Panc1 (cell line): Measurements from ENCODE around the gene PTPRN.

ENCODE experiments used
- CTCF ChIP-seq: fragments of 450-650 bp; IDR thresholded peaks from 2 replicates; pipeline ENCODE4 v1.5.1; 2017; ENCODE audit warnings: mild to moderate bottlenecking
- POLR2AphosphoS5 ChIP-seq: IDR thresholded peaks from 2 replicates; pipeline ENCODE4 v1.6.1; 2012; ENCODE audit warnings: mild to moderate bottlenecking, low read depth, low read length, moderate library complexity
- REST ChIP-seq, 2 experiments: IDR thresholded peaks; 2 replicates each; pipeline ENCODE4 v1.6.1; 2011 to 2012; ENCODE audit warnings: low read depth in 2 of 2, control low read depth in 1 of 2, low read length in 1 of 2, mild to moderate bottlenecking in 1 of 2, moderate library complexity in 1 of 2; ENCODE audit not compliant: insufficient read depth in 1 of 2
- SIN3A ChIP-seq: IDR thresholded peaks from 2 replicates; pipeline ENCODE4 v1.6.1; 2012; ENCODE audit warnings: low read depth, mild to moderate bottlenecking, low read length, moderate library complexity, borderline replicate concordance; ENCODE audit not compliant: insufficient read depth
- TCF7L2 ChIP-seq: IDR thresholded peaks from 2 replicates; pipeline ENCODE4 v1.6.1; 2011; ENCODE audit warnings: mild to moderate bottlenecking, low read depth, low read length, inconsistent platforms

GRCh38 chr2:219296631-219297391 lies 12.4 kb downstream of the PTPRN start:
- no peak for TF ChIP-seq CTCF
- TF ChIP-seq REST (IDR thresholded peaks at IDR 0.05; ENCODE audit: insufficient read depth in 1 of 2, low read depth in 2 of 2, low read length in 1 of 2): no peak
- no peak for TF ChIP-seq POLR2AphosphoS5
- TF ChIP-seq SIN3A: no peak
- no peak for TF ChIP-seq TCF7L2
